Stimulated activated CD8-positive, alpha-beta memory T cell treated with anti-CD3 and anti-CD28 coated beads, Interleukin-7, amount 100 ng/mL, for 48 hours (primary cell): ENCODE data around the gene TBC1D22A.

Source experiments
- DNase-seq, 2 donors: peaks; one replicate each; pipeline ENCODE4 v3.0.0-alpha.2; 2020; ENCODE audit warnings: low read depth in 1 of 2; ENCODE audit errors: extremely low read depth in 1 of 2

The TBC1D22A gene

DNA sequence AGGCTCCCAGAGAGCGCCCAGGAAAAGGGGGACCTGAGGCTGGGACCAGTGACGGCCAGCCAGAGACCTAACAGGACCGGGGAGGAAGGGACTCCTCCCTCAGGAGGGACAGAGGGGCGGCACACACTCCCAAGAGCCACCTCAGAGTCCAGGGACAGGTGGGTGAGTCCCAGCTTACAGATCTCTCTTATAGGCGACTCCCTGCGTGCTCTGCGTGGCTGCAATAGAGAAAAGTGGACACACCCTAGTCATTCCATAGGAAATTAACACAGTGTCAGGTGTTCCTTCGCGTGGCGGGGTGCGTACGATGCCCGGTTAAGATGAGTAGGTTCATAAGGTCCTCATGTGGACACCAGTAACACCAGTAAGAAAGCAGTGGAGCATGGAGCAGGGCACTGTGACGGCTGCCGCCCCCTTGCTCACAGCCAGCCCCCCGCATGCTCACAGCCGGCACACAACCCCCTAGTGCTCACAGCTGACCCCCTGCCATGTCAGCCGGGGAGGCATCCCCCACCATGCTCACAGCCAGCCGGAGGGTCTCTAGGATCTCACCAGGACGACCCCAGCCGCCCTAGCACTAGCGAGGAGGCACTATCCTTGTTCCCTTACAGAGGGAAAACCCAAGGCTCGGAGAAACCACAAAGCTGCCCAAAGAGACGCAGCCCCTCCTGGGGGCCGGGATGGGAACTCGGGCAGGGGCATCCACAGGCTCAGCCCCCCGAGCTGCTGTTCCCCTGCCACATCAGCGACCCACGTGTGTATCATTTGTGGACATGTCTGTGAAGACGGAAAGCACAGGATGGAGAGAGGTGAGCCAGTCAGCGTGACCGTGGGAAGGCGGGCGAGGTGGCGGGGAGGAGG lies 426.8 kb downstream of the TBC1D22A start:
- no peak for DNase-seq

DNA sequence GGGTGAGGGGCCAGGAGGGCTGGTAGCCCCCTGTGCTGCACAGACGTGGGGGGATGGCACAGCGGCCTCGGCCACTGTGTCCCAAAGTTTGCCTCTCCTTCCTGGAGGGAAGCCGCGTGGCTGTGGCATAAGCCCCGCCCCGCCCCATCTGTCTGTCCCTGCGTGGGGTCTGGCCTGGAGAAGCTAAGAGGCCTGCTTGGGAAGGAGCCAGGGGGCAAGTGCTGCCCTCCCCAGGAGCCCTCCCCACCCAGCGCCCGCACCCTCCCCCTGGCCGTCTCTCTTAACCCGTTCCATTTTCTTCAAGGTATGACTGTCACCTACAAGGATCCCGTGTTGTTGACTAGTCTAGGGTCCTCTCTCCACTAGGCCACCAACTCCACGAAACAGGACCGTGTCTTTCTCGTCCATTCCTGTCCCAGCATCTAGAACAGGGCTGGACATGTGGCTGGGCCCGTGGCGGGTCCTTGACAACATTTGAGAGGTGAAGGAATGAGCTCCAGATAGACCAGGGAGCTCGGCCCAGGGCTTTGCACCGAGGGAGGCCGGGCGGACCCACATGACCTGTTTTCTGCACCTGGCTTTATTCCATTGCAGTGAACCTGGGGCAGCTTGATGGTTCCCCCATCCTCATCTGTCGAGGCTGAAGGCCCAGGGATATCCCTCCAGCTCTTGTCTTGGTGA lies 428.0 kb downstream of the TBC1D22A start:
- no peak for DNase-seq

DNA sequence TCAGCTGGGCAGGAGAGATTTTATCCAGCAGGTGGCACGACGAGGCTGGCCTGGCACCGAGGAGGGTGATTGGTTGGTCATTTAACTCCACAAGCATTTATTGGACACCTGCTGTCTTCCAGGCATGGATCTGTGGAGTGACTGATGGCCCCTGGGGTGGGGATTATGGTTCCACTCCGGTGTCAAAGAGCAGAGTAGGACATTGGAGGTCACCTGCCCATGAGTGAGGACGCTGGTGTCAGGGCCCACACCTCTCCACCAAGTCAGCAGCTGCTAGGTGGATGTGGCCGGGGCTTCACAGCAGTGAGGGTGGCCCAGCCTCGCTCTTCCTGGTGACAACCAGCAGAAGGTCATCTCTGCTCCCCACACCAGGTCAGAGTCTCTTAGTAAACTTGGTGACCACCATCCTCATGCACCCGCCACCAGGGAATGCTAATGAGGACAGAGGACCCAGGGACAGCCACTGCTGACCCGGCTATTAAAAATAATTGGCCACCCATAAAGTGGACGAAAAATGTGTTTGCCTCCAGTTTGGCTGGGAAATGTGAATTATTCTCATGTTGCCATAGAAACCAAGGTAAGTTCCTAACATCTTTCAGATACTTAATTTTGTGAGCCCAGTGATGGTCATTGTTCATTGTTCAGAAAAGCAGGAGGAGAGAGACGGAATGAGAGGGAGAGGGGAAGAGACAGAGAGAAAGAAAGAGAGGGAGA lies 428.7 kb downstream of the TBC1D22A start:
- no peak for DNase-seq

DNA sequence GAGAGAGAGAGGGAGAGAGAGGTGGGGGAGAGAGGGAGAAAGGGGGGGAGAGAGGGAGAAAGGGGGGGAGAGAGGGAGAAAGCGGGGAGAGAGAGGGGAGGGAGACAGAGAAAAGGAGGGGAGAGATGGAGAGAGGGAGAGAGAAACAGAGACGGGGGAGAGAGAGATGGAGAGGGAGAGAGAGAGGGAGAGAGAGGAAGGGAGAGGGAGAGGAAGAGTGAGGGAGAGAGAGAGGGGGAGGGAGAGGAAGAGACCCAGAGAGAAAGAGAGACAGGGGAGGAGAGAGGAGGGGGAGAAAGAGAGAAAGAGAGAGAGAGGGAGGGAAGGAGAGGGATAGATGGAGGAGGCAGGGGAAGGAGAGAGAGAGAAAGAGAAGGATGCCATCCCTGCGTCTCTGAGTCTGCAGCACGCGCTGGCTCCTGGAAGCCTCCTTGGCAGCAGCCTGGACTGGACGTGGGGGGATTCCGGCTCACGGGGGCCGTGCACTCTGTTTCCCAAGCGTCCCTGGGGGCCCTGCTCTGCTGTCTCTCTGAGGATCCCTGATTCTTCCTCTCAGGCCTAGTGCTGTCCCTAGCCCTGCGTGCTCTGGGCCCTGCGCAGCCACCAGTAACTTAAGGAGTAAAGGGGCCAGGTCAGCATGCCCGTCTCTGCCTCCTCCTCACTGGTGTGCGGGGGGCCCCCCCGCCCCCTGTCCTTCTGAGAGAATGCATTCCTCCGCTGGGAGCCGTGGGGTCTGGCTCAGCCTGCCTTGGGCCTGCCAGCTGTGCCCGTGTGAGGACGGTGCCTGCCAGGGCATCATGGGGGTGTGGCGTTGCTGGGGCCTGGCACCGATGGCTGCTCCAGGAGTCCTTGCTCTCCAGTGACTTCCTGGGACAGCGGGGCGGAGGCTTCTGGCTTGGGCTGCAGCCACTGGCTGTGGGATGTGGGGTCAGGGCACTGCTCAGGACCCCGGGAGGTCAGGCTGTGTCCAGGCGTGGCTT lies 429.5 kb downstream of the TBC1D22A start:
- no peak for DNase-seq

DNA sequence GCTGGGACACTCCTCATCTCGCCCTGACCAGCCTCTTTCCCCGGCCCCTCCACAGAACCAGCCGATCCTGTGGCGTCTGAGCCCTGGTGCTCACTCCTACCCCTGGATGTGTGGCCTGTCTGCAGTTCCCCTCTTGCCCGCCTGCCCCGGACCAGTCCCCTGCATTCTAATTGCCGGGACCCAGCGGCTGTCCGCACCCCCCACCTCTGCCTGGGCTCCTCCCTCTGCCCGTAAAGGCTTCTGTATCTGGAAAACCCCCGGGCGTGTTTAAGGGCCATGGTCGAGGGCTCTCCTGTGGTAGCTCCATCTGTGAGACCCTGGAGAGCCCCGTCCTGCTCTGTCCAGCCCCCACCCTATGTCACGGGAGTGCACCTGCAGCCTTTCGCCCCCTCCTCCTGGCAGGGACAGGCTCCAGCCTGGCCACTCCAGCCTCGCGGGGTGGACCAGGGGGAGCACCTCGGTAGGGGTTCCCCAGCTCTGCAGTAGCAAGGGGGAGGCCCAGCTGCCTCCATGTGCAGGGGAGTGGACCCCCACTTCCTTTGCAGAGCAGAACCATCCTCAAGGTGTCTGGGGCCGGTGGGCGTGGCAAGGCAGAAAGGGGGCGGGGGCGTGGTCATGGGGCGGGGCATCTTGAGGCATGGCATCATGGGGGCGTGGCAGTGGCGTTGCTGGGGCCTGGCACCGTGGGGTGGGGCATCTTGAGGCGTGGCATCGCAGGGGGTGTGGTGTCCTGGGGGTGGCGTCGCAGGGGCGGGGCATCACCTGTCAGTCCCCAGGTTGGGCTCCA lies 430.4 kb downstream of the TBC1D22A start:
- no peak for DNase-seq

DNA sequence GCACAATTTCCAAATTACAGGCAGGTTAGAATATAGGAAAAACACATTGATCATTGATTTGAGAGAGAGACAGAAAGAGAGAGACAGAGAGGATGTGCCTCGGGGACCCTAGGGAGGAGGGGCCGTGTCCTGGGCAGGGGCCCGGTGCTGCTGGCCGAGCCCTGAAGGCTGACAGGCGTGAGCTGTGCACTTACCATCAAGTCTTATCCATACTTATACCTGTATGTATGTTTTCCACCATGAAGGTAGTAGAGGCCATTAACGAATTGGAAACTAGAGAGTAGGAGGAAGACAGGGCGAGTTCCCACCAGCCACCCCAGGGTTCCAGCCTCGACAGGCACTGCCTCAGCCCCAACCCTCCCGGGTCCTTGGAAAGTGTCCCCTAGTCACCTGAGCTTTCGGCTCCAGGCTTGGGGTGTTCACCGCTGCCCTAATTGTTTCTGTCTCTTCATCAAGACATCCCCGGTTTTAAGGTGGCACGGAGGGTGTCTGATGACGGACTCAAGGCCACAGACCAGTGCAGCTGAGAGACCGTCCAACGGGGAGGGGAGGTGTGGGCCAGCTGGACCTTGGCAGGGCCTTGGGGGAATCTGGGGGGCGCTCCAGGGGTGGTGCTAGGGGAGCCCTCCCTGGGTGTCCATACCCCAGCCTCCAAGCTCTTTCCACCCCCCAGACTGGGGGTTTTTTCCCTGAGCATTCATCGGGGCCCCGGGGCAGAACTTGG lies 431.3 kb downstream of the TBC1D22A start:
- DNase-seq: no peak

DNA sequence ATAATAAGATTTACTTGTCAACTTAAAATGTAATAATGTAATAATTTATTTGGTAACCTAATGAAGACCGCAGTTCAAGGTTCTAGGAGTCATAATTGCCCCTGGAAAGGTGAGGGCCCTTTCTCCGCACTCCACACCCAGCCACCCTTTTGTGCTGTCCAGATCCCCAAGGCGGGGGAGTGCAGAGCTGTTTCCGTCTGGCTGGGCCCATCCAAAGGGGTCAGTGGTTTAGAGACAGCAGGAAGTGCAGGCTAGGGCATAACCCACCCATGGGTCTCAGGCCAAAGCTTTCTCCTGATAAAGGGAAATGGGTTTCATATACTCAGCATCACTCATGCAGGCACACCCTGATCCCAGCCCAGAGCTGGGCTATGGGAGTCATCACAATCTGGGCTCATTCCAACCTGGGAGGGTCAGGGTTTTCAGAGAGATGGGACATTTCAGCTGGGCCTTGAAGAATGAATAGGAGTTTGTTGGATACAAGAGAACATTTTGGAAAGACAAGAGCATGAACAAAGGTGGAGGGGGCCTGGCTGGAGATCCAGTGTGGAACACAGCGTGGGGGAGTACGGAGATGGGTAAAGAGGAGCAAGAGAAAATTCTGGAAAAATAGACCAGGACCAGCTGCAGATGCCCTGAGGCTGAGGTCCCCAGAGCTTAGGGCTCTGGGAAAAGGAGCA lies 432.2 kb downstream of the TBC1D22A start:
- no peak for DNase-seq

DNA sequence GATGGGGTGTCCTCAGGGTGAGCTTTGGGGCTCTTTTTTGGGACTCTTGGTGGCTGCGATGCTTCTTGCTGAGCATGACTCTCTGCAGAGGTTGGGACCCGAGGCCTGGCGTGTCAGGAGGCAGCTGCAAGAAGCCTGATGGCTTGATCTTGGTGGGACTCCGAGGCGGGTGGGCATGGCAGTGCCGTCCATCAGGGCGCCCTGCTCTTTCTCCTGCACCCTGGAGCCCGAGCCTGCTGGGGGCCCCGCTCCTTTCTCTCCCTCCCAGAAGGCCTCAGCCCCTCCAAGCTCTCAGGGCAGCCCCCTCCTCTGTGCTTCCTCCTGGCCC lies 432.7 kb downstream of the TBC1D22A start:
- DNase-seq: no peak

DNA sequence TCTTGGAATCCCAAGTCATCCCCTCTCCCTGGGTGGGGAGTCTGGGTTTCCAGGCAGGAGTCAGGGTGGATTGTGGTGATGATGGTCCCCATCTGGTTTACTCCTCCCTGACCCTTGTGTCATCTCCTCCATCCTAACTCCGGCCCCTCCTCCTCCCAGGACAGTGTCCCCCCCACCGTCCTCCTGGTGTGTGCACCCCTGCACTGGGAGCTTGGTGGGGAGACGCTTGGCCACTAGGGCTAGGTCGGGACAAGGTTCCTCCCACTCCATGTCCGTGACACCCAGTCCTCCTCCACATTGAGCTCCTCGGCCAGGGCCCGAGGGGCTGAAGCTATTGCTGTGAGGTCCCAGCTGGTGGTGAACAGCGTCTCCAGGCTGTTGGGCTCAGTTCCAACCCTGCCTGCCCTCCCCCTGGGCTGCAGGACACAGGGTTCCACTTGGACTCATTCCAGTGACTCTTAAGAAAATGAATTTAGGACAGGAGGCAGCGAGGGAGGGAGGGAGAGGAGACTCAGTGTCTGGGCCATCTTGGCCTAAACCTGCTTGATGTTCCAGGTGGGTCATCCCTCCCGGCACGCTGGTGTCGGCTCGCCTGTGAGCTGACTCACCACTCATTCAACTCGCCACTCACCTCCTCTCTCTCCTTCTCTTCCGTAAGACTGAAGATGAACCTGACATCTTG lies 433.2 kb downstream of the TBC1D22A start:
- no peak for DNase-seq

DNA sequence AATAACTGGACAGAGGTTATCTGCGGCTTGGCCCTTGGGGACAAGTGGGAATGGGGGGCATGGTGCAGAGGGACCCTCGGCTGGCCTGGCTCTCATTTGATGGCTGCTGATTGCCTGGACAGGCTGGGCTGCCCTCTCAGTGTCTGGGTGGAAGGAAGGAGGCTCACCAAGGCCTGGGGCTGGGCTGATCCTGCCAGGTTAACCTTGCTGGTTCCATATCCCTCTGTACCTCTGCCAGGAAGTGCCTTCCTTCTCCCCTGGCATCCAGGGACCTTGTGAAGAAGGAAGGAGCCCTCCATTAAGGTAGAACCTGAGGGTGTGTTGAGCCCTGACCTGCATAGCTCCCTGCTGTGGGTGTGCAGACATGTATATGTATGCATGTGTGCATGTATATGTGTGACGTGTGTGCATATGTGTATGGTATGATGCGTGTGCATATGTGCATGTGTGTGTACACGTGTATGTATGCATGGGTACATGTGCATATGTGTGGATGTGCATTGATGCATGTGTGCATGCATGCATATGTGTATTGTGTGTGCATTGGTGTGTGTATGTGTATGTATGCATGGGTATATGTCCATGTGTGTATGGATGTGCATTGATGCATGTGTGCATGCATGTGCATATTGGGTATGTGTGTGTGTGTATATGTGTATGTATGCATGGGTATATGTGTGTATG lies 433.9 kb downstream of the TBC1D22A start:
- no peak for DNase-seq

DNA sequence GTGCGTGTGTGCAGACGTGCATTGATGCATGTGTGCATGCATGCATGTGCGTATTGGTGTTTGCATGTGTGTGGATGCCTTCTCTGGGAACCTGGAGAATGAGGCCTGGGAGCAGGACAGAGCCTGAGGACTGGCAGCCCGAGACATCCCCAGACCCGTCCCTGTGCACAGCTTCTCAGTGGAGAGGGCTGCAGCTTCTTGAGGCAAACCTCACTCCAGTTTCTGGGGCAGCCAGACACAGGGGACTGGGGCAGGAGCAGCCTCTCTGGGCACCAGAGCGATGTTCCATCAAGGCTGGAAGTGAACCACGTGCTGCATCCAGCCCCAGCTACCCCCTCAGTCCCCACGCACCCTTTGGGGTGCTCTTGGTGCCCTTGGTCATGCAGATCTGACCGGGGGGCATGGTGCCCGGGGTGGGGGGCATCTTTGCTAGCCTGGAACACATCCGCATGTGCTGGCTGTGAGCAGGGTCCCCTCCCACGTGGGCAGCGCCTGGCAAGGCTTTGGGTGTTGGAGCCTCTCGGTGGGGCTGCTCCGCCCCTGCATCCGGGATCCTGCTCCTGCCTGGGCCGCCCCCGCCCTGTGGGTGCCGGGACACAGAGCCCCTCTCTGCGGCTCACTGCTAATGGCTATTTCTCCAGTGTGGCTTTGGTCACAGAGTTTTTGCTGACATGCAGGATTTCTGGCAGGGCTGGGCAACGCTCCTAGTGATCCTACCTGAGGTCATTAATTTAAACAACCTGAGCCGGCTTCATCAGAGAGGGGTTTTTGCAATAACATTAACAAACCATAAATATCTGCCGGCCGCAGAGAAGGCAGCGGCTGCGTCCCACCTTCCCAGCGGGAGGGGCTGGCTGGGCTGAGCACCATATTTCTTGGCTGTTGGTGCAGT lies 434.7 kb downstream of the TBC1D22A start:
- no peak for DNase-seq

DNA sequence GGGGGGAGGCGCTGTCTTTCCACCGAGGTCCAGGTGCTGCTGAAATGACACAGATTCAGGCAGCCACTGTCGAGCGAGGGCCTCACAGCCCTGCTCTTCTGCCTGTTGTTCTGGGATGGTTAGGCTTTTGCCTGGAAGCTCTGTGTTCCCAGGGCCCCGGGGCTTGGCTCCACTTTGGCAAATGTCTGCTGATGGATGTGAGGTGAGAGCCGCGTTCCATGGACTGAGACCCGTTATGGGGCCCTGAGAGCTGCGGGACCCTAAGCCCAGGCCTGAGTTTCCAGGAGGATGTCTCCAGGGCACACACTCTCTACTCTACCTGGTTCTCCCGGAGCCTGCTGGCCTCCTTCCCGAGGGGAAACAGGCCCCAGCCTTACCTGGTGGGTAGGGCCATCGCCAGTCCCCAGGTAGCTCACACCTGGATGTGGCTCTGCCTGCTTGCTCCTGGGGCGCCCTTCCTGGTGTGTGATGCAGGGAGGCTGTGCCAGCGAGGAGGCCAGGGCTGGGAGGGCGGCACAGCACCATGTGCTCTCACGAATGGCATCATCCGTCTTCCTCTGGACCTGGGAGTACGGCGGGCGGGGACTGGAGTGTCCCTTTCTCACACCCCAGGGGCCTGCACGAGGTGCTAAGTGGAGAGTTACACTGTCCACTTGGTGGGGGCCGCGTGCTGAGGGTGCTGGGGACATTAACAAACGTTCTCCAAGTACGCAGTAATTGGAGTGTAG lies 435.5 kb downstream of the TBC1D22A start:
- no peak for DNase-seq

DNA sequence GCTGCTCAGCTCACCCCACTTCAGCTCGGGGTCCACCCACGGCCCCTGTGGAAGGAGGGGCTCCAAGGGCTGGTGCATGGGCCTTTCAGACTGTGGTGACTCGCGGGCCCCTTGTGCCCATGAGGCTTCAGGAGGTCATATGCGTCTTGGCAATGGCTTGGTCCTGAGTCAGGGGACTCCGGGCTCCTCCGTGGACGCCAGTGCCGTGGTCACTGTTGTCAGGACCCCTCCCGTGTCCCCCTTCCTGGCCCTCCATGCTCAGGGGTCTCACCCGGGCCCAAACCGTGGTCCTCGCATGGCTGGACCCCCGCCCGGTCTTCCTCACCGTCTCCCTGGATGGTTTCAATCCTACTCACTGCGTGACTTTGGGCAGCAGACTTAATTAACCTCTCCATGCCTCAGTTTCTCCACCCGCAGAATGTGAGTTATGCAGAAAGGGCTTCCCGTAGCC lies 436.4 kb downstream of the TBC1D22A start:
- no peak for DNase-seq

DNA sequence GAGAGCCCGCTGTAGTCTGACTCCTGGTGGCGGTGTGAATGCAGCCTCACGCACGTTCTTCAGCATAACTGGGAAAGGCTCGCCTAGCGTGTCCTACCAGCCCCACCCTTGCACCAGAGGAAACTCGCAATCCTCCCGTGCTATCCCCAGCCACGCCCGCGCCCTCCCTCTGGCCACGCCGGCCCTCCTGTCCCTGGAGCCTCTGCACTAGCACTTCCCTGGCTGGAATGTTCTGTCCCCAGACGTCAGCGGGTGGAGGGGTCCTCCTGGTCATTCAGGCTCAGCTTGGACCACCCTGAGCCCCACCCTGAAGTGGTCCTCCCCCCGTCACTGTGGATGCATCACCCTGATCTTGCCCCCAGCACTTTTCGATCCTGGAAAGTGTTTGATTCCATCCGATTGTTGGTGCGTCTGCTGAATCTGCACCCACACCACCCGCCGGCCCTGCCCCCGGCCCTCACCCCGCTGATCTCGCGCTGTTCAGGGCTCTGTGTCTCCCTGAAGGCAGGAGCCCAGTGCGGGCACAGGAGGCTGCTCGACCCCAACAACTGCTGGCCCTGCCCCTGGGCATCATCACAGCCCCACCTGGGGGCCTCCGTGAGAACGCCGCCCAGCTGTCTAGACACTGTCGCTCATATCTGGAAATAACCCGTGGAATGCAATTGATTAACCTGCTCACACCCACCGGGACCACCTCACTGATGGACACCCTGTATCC lies 437.0 kb downstream of the TBC1D22A start:
- no peak for DNase-seq

DNA sequence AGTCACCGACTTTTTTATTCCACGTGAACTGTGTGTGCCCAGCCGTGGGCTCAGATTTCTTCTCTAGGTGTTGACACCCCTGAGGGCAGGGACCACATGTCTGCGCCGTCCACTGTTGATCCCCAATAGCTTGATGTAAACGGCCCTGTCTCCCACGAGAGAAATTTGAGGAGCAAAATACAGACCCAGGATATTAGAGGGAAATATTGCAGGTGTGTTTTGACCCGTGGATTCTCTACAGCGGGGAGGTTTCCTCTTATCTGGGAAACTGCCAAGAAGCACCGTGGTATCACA lies 437.5 kb downstream of the TBC1D22A start:
- DNase-seq: no peak
